Measurements from ENCODE around the gene DPYD.

Gene DPYD

DNA sequence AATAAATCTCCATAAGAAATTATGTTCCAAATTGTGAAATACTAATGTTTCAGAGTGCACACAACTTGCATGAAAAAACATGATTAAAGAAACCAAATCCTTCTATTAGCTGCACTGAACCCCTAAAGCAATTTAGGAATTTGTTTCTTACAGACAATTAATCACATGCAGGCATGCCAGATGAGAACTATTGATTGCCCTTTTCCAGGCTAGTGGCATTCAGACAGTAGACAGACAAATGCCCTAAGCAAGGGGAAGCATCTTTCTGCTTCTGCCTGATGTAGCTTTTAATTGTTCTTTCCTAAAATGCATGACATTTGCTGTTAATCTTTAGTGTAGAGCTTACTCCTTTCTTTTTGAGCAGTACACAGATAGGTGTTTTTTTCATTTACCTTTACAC lies 229.5 kb downstream of the DPYD start:
- in situ Hi-C loops (cut with MboI; ENCODE audit: low sequenced_read_pairs, unreplicated experiment) = no loop called here
- TF ChIP-seq, protein P1, sequence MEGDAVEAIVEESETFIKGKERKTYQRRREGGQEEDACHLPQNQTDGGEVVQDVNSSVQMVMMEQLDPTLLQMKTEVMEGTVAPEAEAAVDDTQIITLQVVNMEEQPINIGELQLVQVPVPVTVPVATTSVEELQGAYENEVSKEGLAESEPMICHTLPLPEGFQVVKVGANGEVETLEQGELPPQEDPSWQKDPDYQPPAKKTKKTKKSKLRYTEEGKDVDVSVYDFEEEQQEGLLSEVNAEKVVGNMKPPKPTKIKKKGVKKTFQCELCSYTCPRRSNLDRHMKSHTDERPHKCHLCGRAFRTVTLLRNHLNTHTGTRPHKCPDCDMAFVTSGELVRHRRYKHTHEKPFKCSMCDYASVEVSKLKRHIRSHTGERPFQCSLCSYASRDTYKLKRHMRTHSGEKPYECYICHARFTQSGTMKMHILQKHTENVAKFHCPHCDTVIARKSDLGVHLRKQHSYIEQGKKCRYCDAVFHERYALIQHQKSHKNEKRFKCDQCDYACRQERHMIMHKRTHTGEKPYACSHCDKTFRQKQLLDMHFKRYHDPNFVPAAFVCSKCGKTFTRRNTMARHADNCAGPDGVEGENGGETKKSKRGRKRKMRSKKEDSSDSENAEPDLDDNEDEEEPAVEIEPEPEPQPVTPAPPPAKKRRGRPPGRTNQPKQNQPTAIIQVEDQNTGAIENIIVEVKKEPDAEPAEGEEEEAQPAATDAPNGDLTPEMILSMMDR (IDR thresholded peaks at IDR 0.05; ENCODE audit: borderline replicate concordance, control extremely low read depth, extremely low read depth, insufficient read depth, missing control alignments) = no peak
- DNase-seq (ENCODE audit: low spot score) = no peak

DNA sequence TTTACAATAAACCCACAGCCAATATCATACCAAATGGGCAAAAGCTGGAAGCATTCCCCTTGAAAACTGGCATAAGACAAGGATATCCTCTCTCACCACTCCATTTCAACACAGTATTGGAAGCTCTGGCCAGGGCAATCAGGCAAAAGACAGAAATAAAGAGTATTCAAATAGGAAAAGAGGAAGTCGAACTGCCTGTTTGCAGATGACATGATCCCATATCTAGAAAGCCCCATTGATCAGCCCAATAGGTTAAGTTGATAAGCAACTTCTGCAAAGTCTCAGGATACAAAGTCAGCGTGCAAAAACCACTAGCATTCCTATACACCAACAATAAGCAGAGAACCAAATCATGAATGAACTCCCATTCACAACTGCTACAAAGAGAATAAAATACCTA lies 235.5 kb downstream of the DPYD start:
- TF ChIP-seq, protein P1 (IDR thresholded peaks at IDR 0.05; ENCODE audit: borderline replicate concordance, control extremely low read depth, extremely low read depth, insufficient read depth, missing control alignments) = no peak
- in situ Hi-C loops (cut with MboI; ENCODE audit: low sequenced_read_pairs, unreplicated experiment) = no loop called here
- no peak for DNase-seq (ENCODE audit: low spot score)

DNA sequence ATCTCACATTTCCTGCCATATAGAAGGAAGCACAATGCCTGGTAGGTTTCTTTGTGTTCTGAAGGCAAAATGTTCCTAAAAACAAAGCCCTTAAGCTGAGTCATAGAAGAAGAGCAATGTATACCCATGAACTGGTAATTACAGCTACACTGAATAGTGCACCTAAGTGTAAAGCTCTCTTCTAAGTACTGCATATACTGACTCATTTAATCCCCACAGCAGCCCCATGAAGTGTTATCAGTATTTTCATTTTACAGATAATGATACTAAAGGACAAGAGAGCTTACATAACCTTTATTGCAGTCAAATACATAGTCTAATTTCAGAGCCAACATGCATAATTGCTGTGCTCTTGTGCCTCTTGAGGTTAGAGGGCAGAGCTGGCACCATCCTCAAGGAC lies 239.9 kb downstream of the DPYD start:
- in situ Hi-C loops (cut with MboI; ENCODE audit: low sequenced_read_pairs, unreplicated experiment) = no loop called here
- DNase-seq (ENCODE audit: low spot score) = no peak
- TF ChIP-seq, protein P1 (IDR thresholded peaks at IDR 0.05; ENCODE audit: borderline replicate concordance, control extremely low read depth, extremely low read depth, insufficient read depth, missing control alignments) = no peak

DNA sequence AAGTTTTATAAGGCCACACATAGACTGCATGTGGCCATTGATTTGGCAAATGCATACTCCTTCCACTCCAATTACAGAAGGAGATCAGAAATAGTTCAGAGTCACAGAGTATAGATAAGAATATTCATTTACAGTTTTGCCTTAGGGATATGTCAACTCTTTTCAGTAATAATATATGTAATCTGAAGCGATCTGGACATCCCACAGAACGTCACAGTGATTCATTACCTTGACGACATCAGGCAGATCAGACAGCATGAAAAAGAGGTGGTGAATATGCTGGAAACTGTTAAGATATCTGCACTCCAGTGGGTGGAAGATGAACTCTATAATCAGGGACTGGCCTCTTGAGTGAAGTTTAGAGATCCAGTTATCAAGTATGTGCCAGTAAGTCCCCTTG lies 240.4 kb downstream of the DPYD start:
- in situ Hi-C loops (cut with MboI; ENCODE audit: low sequenced_read_pairs, unreplicated experiment) = no loop called here
- DNase-seq (ENCODE audit: low spot score) = no peak
- TF ChIP-seq, protein P1 (IDR thresholded peaks at IDR 0.05; ENCODE audit: borderline replicate concordance, control extremely low read depth, extremely low read depth, insufficient read depth, missing control alignments) = no peak

DNA sequence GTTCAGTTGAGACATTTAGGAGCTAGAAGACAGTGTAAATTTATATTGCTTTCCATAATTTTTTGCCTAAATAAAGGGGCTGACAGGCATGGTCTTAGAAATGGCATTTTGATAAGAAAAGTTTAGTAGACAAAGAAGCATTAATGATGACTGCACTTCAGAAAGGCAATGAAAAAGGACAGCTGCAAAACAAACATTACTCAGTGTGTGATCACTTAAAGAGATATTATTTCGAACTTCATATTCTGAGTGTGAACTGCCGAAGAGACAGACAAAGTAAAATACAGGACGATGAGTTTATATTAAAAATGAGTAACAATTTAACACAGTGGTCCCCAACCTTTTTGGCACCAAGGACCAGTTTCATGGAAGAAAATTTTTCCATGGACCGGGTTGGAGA lies 243.1 kb downstream of the DPYD start:
- TF ChIP-seq, protein P1 (IDR thresholded peaks at IDR 0.05; ENCODE audit: borderline replicate concordance, control extremely low read depth, extremely low read depth, insufficient read depth, missing control alignments) = no peak
- in situ Hi-C loops (cut with MboI; ENCODE audit: low sequenced_read_pairs, unreplicated experiment) = no loop called here
- DNase-seq (ENCODE audit: low spot score) = no peak

DNA sequence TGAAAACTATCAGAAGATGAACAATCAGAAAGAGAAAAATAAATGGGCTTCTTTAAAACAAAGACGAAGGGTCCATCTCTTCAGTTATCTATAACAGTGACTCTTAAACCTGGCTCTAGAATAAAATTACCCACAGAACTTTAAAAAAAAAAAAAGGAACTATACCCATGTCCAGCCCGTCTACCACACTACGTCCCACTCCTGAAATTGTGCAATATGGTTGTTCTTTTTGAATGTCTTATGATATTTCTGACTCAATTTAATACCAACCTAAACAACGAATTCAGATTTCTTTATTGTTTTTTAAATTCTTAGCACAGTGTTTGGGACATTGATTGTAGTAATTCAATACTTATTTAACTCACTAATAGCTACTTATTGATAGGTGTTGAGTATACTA lies 246.3 kb downstream of the DPYD start:
- in situ Hi-C loops (cut with MboI; ENCODE audit: low sequenced_read_pairs, unreplicated experiment) = no loop called here
- no peak for DNase-seq (ENCODE audit: low spot score)
- TF ChIP-seq, protein P1 (IDR thresholded peaks at IDR 0.05; ENCODE audit: borderline replicate concordance, control extremely low read depth, extremely low read depth, insufficient read depth, missing control alignments) = no peak

DNA sequence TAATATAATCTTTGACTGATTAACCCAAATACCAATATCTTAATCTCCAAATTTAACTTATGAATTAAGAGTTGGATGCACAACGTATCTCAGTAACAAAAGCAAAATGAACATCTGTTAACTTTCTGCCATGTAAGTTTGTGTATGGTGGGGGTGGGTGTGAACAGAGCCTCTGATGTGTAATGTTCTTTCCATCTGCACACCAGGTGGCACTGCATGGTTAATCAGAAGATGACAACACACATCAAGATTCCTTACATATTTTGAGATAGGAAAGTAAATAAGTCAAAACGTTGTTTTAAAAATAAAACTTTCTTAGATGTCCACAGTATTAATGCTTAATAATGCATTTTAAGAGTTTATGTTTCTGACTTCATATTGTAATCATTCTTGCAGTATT lies 251.9 kb downstream of the DPYD start:
- in situ Hi-C loops (cut with MboI; ENCODE audit: low sequenced_read_pairs, unreplicated experiment) = no loop called here
- TF ChIP-seq, protein P1 (IDR thresholded peaks at IDR 0.05; ENCODE audit: borderline replicate concordance, control extremely low read depth, extremely low read depth, insufficient read depth, missing control alignments) = peak; percentile 22
- no peak for DNase-seq (ENCODE audit: low spot score)
